ENCODE results near the gene HCK.

Gene HCK

GRCh38 chr20:32052090-32052777, at the start of gene HCK:
HCK (plus strand) TSS chr20:32052242.
- no peak for DNase-seq

GRCh38 chr20:32003325-32003724, 48.7 kb upstream of the HCK start:
- DNase-seq, result no peak

DNA sequence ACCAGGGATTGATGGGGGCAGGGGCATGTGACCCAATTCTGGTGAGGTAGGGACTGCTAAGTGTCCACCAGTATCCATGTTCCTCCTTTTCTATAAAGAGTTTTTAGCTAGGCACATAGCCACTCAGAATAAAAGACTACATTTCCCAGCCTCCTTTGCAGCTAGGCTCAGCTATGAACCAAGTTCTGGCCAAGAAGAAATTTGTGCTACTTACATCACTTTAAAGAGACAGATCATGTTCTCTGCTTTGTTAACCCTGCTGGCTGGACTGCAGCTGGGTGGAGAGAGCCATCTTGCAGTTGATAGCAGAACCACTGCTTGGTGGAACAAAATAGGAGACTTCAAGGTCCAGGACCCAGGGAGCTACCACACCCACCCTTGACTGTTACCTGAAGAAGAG, 47.1 kb upstream of the HCK start:
- no peak for DNase-seq

GRCh38 chr20:32006053-32006452, 46.0 kb upstream of the HCK start:
- DNase-seq, result no peak

- no peak for DNase-seq
These were observed 44.9 kb upstream of the HCK start for GRCh38 chr20:32006841-32007786.

DNA sequence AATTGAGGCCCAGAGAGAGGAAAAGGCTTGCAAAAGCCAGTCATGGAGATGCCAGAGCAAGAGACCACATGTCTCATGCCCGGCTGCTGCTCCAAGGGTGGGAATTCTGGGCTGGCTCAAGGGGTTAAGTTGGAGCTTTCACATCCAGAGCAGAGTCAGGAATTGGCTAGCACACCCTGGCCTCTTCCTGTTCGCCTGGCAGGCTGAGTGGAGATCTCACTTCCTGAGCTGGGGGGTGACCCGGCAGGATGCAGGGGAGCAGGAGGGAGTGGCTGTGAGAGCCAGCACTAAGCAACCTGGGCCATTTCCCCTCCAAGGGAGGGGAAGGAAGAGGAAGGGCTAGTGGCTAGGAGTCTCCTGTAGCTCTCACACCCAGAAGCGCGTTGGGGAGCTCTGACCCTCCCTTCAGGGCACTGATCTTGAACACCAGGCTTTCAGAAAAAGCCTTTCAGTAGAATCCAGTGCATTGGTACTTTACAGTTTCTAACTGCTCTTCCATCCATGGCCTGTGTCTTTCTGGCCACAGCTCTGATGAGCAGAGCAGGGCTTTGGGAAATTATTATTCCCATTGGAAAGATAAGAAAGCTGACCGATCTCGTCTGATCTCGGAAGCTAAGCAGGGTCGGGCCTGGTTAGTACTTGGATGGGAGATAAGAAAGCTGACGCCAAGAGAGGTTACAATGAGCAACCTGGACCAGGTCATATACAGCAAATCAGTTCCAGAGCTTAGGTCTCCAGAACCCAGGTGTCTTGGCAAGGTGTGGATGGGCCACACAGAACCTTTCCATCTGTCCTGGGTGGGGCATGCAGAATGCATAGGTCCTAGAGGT, 44.0 kb upstream of the HCK start:
- DNase-seq, result no peak

GRCh38 chr20:32009564-32009963, 42.5 kb upstream of the HCK start:
- DNase-seq, result no peak

- no peak for DNase-seq
These were observed 41.9 kb upstream of the HCK start, which contains the start of gene CCM2L for GRCh38 chr20:32010101-32010500. CCM2L (plus strand) TSS chr20:32010438; CDS start chr20:32010455, 17 bp downstream.

- DNase-seq, result no peak
These were observed 41.4 kb upstream of the HCK start for GRCh38 chr20:32010666-32011065.

DNA sequence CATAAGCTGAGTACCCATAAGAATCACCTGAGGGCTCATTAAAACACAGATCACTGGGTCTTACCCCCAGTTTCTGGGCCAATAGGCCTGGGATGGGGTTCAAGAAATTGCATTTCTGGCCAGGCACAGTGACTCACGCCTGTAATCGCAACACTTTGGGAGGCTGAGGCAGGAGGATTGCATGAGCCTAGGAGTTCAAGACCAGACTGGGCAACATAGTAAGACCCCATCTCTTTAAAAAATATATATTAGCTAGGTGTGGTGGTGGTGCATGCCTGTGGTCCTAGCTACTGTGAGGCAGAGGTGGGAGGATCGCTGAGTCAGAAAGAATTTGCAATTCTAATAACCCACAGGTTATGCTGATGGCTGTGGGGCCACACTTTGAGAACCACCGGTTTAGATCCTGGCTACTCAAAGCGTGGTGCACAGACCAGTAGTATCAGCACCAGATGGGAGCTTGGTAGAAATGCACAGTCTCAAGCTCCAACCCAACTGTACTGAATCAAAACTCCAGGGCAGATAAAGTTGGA, 39.8 kb upstream of the HCK start:
- DNase-seq, result no peak

GRCh38 chr20:32013326-32013725, 38.7 kb upstream of the HCK start:
- no peak for DNase-seq

- DNase-seq, result peak in 5 of 6 experiments; percentile 34 to 56 (median 41)
These were observed 34.3 kb upstream of the HCK start for GRCh38 chr20:32017711-32018251.

DNA sequence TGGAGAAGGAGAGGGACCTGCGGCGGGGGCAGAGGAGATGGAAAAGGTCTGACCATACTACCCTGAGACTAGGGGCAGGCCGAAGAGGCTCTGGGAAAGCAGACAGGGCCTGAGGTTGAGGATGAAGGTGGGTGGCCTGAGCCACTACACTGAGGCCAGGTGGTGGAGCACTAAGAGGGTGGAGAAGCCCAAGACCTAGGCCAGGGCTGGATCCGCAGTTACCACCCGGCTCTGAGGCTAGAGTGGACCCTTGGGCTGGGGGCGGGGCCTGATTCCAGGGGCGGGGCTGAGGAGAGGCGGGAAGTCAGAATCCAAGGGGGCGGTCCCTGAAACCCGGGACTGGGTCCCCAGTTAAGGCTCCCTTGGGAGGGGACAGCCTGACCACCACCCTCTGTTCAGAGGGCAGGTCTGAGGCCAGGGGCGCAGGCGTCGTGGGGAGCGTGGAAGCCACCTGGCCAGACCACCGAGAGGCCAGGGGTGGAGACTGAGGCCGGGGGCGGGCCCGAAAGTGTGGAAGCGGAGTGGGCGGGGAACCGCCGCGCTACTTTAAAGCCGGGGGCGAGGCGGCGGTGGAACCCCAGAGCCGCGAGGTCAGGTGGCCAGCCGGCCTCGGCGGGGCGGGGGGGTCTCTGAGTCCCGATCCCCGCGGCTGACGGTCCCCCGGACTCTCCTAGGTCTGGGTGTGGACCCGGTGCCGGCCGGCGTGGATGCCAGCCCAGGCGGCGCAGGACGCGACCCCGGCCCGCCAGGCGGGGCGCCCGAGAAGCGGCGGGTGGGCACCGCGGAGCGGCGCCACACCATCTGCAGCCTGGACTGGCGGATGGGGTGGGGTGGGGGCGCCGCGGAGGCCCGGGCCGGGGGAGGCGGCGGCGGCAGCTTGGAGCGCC, 33.5 kb upstream of the HCK start:
- DNase-seq, result peak; percentile 26 to 56 (median 44)

GRCh38 chr20:32019156-32019510, 32.9 kb upstream of the HCK start:
- peak in 2 of 6 experiments; percentile 3 for DNase-seq

DNA sequence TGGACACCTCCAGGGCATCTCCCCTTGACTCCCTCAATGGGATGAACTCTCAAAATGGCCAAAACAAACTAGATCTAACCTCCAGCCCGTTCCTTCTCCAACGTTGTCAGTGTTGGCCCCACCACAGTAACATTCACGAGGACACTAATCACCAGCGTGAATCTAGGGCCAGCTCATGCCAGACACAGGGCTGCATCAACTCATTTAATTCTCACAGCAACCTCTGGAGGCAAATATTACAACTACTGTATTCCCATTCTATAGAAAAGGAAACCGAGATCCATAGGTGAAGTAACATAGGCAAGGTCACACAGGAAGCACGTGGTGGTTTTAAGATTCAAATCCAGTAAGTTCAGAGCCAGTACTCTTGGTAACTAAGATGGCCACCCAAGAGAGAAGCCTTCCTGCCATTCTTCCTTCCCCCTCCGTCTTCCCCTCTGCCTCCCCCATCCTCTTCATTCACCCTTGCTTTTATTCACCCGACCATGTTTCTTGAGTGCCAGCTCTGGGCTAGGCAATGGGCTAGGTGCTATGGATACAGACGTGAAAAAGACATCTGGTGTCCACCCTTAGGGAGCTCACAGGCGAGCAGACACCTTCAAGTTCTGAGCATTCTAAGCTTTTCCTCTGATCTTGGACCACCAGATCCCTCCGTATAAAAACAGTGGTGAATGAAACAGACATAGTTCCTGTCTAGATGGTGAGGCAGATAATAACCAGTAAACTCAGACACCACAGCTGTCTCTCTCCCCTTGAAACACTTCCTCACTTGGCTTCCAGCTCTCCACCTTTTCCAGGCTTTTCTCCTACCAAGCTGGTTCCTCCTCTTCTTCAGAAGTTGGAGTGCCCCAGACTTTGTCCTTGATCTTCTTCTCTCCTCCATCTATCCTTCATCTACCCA, 32.2 kb upstream of the HCK start:
- DNase-seq, result no peak

GRCh38 chr20:32021091-32021490, 31.0 kb upstream of the HCK start:
- no peak for DNase-seq

GRCh38 chr20:32024683-32025295, 27.3 kb upstream of the HCK start:
- DNase-seq, result no peak

DNA sequence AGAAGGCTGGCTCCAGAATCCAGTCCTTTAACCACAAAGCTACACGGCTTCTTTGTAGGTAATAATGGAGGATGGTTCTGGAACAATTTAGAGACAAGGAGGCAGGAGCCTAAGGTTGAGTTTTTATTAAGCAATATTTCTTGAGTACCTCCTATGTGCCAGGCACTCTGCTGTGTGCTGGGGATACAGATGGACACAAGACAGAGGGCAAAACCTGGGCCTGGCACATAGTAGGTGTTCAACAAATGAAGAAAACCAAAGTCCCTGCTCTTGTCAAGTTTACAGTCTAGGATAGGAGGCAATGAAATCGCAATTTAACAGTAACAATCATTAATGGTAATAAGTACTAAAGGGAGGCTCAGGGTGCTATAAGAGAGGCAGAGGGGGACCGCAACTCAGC, 24.4 kb upstream of the HCK start:
- DNase-seq, result no peak

DNA sequence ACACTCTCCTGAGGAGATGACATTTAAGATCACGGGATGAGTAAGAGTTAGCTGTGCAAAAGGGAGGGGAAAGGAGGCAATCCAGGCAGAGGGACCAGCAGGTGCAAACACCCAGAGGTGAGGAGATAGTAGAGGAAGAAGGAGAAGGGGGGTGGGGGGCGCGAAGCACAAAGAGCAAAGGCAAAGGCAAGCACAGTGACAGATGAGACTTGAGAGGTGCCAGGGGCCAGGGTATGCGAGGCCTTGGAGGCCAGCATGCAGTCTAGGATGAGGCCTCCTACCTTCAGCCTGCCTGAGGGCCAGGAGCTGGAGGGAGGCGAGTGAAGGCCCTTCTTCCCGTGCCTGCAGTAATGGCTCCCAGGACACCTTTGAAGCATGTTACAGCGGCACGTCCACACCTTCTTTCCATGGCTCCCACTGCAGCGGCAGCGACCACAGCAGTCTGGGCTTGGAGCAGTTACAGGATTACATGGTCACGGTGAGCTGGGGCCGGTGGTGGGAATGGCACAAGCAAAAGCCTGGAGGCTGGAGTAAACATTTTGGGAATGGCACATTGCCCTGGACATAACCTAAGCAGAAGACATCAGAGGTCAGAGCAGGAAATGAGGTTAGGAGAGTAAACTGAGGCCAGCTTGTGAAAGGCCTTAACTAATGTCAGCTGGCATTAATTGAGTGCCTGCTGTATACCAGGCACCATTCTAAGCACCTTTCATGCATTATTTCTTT, 23.2 kb upstream of the HCK start:
- no peak for DNase-seq
